ENCODE results near the gene GAS2L1.

GRCh38 chr22:29320546-29320945, 14.1 kb downstream of the GAS2L1 start:
- TF ChIP-seq CTCF (IDR thresholded peaks at IDR 0.05), result no peak
- no peak for TF ChIP-seq POLR2A (IDR thresholded peaks at IDR 0.05)
